Endothelial cell (in vitro differentiated cells): Measurements from ENCODE around the gene RUNX2. TPM values are rescaled to one million over a fixed set of nuclear protein-coding genes. Genes with fewer than 3 reads are reported as not detected.

Source experiments
- DNase-seq: peaks from one replicate; pipeline ENCODE4 v3.0.0; 2021; ENCODE audit warnings: low spot score
- H3K27ac Mint-ChIP-seq: one replicate; pipeline ENCODE4 v1.8.0; 2021; ENCODE audit warnings: mixed read lengths, inconsistent platforms; ENCODE audit not compliant: unreplicated experiment
- H3K27me3 Mint-ChIP-seq: one replicate; pipeline ENCODE4 v1.8.0; 2021; ENCODE audit warnings: mild to moderate bottlenecking, moderate library complexity, mixed read lengths, inconsistent platforms; ENCODE audit not compliant: unreplicated experiment
- H3K36me3 Mint-ChIP-seq: one replicate; pipeline ENCODE4 v1.8.0; 2021; ENCODE audit warnings: mild to moderate bottlenecking, low read depth, mixed read lengths, inconsistent platforms; ENCODE audit not compliant: unreplicated experiment
- H3K4me1 Mint-ChIP-seq: one replicate; pipeline ENCODE4 v1.8.0; 2021; ENCODE audit warnings: mild to moderate bottlenecking, mixed read lengths, inconsistent platforms; ENCODE audit not compliant: unreplicated experiment
- H3K4me3 Mint-ChIP-seq: one replicate; pipeline ENCODE4 v1.8.0; 2021; ENCODE audit warnings: mild to moderate bottlenecking, mixed read lengths, inconsistent platforms; ENCODE audit not compliant: unreplicated experiment
- H3K9me3 Mint-ChIP-seq: one replicate; pipeline ENCODE4 v1.8.0; 2021; ENCODE audit warnings: mixed read lengths, inconsistent platforms; ENCODE audit not compliant: unreplicated experiment
- total RNA-seq: library from RNA; stranded (reverse); fragmentation: NEBNext Ultra II Directional; extraction: Animal tissue kit (Norgen Biotek cat#: 25700); gene quantifications from one replicate; pipeline ENCODE4 v1.2.1, GENCODE V29; 2021; ENCODE audit not compliant: unreplicated experiment
- TF ChIP-seq, protein P1 (sequence below): fragments of 200-600 bp; sonication (generic); IDR thresholded peaks from one replicate; pipeline ENCODE4 v1.5.0; 2021; ENCODE audit warnings: antibody characterized with exemption; ENCODE audit not compliant: unreplicated experiment

RUNX2 gene
- total RNA-seq, 1 donor from 2014 or later, result 1.8 TPM

DNA sequence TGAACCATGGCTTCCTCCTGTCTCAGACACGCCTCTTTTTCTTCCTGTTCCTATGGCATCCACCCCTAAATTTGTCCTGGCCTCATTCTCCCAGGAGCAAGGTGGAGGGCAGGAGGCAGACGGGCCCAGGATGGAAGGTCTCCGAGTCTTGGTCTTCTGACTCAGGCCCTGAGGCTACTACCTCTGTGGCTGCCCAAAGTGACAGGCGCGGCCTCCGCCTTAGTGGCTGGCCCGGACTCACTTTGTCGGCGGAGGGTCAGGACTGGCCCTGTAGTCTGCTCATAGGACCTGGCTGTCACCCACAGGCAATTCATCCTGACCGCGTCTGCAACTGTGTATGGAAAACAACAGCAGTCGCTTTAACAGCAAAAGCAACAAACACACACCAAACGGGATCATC lies 312.7 kb downstream of the RUNX2 start:
- DNase-seq, result no peak
- Mint-ChIP-seq H3K27ac (no peak overlapping the region), H3K9me3 (no peaks in the 10 kb centered on the region), H3K36me3 (no peaks in the 10 kb centered on the region), H3K4me1 (no peaks in the 10 kb centered on the region), H3K27me3 (peaks cover 2% of the 10 kb centered on the region), H3K4me3 (no peak overlapping the region)
- TF ChIP-seq, protein P1, sequence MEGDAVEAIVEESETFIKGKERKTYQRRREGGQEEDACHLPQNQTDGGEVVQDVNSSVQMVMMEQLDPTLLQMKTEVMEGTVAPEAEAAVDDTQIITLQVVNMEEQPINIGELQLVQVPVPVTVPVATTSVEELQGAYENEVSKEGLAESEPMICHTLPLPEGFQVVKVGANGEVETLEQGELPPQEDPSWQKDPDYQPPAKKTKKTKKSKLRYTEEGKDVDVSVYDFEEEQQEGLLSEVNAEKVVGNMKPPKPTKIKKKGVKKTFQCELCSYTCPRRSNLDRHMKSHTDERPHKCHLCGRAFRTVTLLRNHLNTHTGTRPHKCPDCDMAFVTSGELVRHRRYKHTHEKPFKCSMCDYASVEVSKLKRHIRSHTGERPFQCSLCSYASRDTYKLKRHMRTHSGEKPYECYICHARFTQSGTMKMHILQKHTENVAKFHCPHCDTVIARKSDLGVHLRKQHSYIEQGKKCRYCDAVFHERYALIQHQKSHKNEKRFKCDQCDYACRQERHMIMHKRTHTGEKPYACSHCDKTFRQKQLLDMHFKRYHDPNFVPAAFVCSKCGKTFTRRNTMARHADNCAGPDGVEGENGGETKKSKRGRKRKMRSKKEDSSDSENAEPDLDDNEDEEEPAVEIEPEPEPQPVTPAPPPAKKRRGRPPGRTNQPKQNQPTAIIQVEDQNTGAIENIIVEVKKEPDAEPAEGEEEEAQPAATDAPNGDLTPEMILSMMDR, result no peak

- Mint-ChIP-seq H3K9me3 (no peaks in the 10 kb centered on the region), H3K27me3 (peaks cover 2% of the 10 kb centered on the region), H3K27ac (no peak overlapping the region), H3K4me1 (no peaks in the 10 kb centered on the region), H3K36me3 (no peaks in the 10 kb centered on the region), H3K4me3 (no peak overlapping the region)
- DNase-seq, result no peak
- TF ChIP-seq, protein P1, result no peak
These were observed 314.4 kb downstream of the RUNX2 start for GRCh38 chr6:45642331-45643125.

DNA sequence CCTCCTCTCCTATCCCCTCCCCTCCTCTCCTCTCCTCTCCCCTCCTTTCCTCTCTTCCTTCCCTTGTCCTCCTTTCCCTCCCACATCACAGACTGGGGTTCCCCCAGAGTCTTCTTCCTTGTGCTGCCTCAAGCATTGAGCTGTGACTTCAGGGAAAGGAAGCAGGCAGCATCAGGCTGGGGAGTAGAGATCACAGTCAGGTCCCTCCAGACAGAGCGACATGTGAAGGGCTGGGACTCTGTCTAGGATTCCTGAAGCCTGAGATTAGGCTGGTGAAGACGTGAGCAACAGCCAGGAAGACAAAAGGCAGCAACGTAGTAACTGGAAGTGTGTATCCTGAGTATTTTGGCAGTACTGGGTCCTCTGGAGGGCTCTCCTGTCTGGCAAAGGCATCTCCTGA lies 315.0 kb downstream of the RUNX2 start:
- no peaks in the 10 kb centered on the region for H3K36me3 Mint-ChIP-seq
- TF ChIP-seq, protein P1, result no peak
- H3K27ac Mint-ChIP-seq, result no peak overlapping the region
- H3K4me3 Mint-ChIP-seq, result no peak overlapping the region
- peaks cover 2% of the 10 kb centered on the region for H3K27me3 Mint-ChIP-seq
- no peaks in the 10 kb centered on the region for H3K4me1 Mint-ChIP-seq
- no peaks in the 10 kb centered on the region for H3K9me3 Mint-ChIP-seq
- DNase-seq, result no peak

DNA sequence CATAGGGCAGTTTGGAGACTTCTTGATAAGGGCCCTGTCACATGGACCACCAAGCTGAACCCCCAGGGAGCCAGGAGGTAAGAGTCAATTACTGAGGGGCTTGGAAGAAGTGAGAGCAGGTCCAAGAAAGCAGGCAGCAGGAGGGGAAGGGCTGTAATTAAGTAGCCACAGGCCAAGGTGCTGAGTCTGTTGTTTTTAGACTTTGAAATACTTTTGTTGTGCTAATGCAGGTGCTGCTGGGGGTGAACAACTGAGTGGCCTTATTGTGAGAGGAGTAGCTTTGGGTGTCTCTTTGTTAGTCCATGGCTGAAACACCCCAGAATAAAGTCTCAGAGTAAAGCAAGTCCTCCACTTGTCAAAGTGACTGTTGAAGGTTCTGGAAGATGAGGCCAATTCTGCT lies 316.6 kb downstream of the RUNX2 start:
- Mint-ChIP-seq H3K4me1 (no peaks in the 10 kb centered on the region), H3K27me3 (peaks cover 2% of the 10 kb centered on the region), H3K36me3 (no peaks in the 10 kb centered on the region), H3K27ac (no peak overlapping the region), H3K4me3 (no peak overlapping the region), H3K9me3 (no peaks in the 10 kb centered on the region)
- DNase-seq, result no peak
- TF ChIP-seq, protein P1, result no peak

DNA sequence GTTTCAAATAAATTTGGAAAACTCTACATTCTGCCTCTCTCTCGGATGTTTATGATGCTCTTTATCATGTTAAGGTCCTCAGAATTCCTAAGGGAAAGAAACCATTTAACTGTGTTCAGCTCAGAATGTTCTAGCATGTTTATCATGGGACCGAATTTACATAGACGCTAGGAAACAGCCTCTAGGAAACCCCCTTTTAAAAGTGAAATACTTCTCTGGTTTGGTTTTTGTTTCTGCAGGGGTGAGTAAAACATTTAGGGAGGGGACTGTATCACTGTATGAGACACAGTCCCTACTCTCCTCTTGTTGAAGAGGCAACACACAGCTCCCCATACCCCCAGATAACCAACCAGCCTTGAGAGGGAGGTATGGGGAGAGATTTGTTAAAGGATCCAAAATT lies 317.2 kb downstream of the RUNX2 start:
- Mint-ChIP-seq H3K27me3 (peaks cover 2% of the 10 kb centered on the region), H3K4me3 (no peak overlapping the region), H3K4me1 (no peaks in the 10 kb centered on the region), H3K27ac (no peak overlapping the region), H3K36me3 (no peaks in the 10 kb centered on the region), H3K9me3 (no peaks in the 10 kb centered on the region)
- no peak for DNase-seq
- TF ChIP-seq, protein P1, result no peak
